ENCODE results near the gene CNOT2.

The CNOT2 gene

GRCh38 chr12:70332236-70332635 is 89.0 kb downstream of the CNOT2 start (continued):
- TF ChIP-seq PATZ1 (CRISPR knock-in tag; IDR thresholded peaks at IDR 0.05; ENCODE audit: borderline replicate concordance): no peak
- no peak for TF ChIP-seq BACH2 (CRISPR knock-in tag; IDR thresholded peaks at IDR 0.05; ENCODE audit: borderline replicate concordance)

- no peak for ATAC-seq
- TF ChIP-seq TCF4 (CRISPR knock-in tag; IDR thresholded peaks at IDR 0.05; ENCODE audit: borderline replicate concordance) (no peak), ZNF565 (CRISPR knock-in tag; conservative IDR thresholded peaks at IDR 0.05; ENCODE audit: low read depth) (no peak), ZFP30 (CRISPR knock-in tag; IDR thresholded peaks at IDR 0.05) (no peak), BACH2 (CRISPR knock-in tag; IDR thresholded peaks at IDR 0.05; ENCODE audit: borderline replicate concordance) (no peak)
These were observed 91.5 kb downstream of the CNOT2 start for GRCh38 chr12:70334742-70335141.

GRCh38 chr12:70338531-70338930 is 95.3 kb downstream of the CNOT2 start:
- ATAC-seq: no peak
- TF ChIP-seq CREB5 (CRISPR knock-in tag; IDR thresholded peaks at IDR 0.05; ENCODE audit: low read depth) (no peak), TOX (CRISPR knock-in tag; IDR thresholded peaks at IDR 0.05; ENCODE audit: borderline replicate concordance) (no peak), OSR1 (CRISPR knock-in tag; IDR thresholded peaks at IDR 0.05) (no peak), ESRRG (CRISPR knock-in tag; IDR thresholded peaks at IDR 0.05) (no peak), TCF4 (CRISPR knock-in tag; IDR thresholded peaks at IDR 0.05; ENCODE audit: borderline replicate concordance) (no peak), PPARA (CRISPR knock-in tag; IDR thresholded peaks at IDR 0.05; ENCODE audit: borderline replicate concordance) (no peak), POU6F1 (CRISPR knock-in tag; IDR thresholded peaks at IDR 0.05; ENCODE audit: borderline replicate concordance, low read depth) (no peak), RARB (CRISPR knock-in tag; IDR thresholded peaks at IDR 0.05) (no peak)

- TF ChIP-seq TCF4 (CRISPR knock-in tag; IDR thresholded peaks at IDR 0.05; ENCODE audit: borderline replicate concordance) (no peak), SNAI2 (CRISPR knock-in tag; IDR thresholded peaks at IDR 0.05) (no peak), BACH2 (CRISPR knock-in tag; IDR thresholded peaks at IDR 0.05; ENCODE audit: borderline replicate concordance) (no peak), ARNTL (CRISPR knock-in tag; IDR thresholded peaks at IDR 0.05; ENCODE audit: borderline replicate concordance, low read depth) (no peak), PATZ1 (CRISPR knock-in tag; IDR thresholded peaks at IDR 0.05; ENCODE audit: borderline replicate concordance) (no peak), ZC3H10 (CRISPR knock-in tag; IDR thresholded peaks at IDR 0.05) (no peak), PPARA (CRISPR knock-in tag; IDR thresholded peaks at IDR 0.05; ENCODE audit: borderline replicate concordance) (no peak), ISL1 (CRISPR knock-in tag; IDR thresholded peaks at IDR 0.05) (no peak), ZNF70 (CRISPR knock-in tag; IDR thresholded peaks at IDR 0.05) (no peak)
- ATAC-seq: no peak
These were observed 107.8 kb downstream of the CNOT2 start for GRCh38 chr12:70351076-70351475.

GRCh38 chr12:70353780-70354660 is 110.8 kb downstream of the CNOT2 start:
- TF ChIP-seq TSHZ2 (CRISPR knock-in tag; IDR thresholded peaks at IDR 0.05) (no peak), ZC3H10 (CRISPR knock-in tag; IDR thresholded peaks at IDR 0.05) (no peak), ZFP3 (CRISPR knock-in tag; IDR thresholded peaks at IDR 0.05) (no peak), ZNF70 (CRISPR knock-in tag; IDR thresholded peaks at IDR 0.05) (no peak), CSDC2 (CRISPR knock-in tag; IDR thresholded peaks at IDR 0.05) (no peak), ZFP30 (CRISPR knock-in tag; IDR thresholded peaks at IDR 0.05) (no peak), GLIS3 (CRISPR knock-in tag; IDR thresholded peaks at IDR 0.05) (no peak), PATZ1 (CRISPR knock-in tag; IDR thresholded peaks at IDR 0.05; ENCODE audit: borderline replicate concordance) (no peak)
- no peak for ATAC-seq

Measured in SK-N-SH treated with all-trans-retinoic acid at 6 μM for 48 hours (cell line).